ENCODE results near the gene MTHFD2.
"Not testable (repeated sequence)": the region's sequence is repeated elsewhere in the genome, so short reads cannot be mapped to it uniquely, and the experiment has no call there.

MTHFD2 gene

GRCh38 chr2:74198461-74199274 lies at the start of gene MTHFD2:
Gene MTHFD2, plus strand, starts transcription at chr2:74198615. Its CDS starts 27 bp downstream, at chr2:74198642.
- DNase-seq, result peak; percentile 98

DNA sequence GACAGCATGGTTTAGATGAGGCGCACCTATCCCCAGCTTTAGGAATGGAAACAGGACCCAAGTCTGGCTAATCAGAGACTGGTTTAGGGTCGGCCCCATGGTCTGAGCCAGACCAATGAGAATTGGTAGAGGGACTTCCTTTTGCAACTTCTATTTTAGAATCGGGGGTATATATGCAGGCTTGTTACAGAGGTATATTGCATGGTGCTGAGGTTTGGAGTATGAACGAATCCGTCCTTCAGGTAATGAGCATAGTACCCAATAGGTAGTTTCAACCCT lies 49.2 kb upstream of the MTHFD2 start:
- no peak for DNase-seq

GRCh38 chr2:74149570-74150319 lies 48.7 kb upstream of the MTHFD2 start:
- no peak for DNase-seq

- DNase-seq, result no peak
Measured at GRCh38 chr2:74152954-74153353, 45.5 kb upstream of the MTHFD2 start.

- DNase-seq, result no peak
Measured at GRCh38 chr2:74155830-74156229, 42.6 kb upstream of the MTHFD2 start.

DNA sequence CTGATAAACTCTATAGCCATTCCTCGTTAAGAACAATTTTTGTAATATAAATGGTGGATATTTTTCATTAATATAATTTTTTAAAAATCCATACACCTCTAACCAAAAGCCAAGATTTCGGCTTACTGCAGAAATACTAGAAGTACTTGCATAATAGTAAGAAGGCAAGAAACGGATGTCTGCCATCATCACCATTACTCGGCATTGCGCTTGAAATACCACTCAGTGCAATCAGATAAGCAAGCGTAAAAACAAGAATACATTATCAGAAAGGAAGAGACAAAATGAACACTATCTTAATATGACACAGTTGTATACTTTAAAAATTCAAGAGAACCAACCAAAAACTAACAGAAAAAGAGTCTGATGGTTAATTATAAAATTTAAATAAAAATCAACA lies 35.5 kb upstream of the MTHFD2 start:
- no peak for DNase-seq

GRCh38 chr2:74164761-74165160 lies 33.7 kb upstream of the MTHFD2 start:
- no peak for DNase-seq

DNA sequence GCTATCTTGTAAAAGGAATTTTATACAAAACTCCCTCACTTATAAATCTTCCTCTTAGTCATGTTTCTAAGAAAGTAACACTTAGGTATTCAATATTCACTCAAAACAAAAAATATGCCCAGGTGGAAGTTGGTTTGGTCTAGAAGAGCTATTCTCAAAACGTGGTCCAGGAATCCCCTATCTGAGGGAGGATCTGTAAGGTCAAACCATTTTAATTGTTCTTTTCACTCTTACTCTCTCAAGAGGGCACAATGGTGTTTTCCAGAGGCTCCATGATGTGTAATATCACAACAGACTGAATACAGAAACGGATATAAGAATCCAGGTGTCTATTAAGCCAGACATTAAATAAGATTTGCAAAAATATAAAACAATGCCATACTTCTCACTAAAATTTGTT lies 29.7 kb upstream of the MTHFD2 start:
- DNase-seq, result no peak

DNA sequence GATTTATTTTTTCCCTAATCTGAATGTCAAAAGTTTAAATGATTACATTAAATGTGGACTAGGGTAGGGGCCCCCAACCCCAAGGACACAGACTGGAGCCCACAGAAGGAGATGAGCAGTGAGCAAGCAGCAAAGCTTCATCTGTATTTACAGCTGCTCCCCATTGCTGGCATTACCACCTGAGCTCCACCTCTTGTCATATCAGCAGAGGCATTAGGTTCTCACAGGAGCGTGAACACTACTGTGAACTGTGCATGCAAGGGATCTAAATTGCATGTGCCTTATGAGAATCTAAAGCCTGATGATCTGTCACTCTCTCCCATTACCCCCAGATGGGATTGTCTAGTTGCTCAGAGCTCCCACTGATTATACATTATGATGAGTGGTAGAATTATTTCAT lies 23.5 kb upstream of the MTHFD2 start:
- no peak for DNase-seq

DNA sequence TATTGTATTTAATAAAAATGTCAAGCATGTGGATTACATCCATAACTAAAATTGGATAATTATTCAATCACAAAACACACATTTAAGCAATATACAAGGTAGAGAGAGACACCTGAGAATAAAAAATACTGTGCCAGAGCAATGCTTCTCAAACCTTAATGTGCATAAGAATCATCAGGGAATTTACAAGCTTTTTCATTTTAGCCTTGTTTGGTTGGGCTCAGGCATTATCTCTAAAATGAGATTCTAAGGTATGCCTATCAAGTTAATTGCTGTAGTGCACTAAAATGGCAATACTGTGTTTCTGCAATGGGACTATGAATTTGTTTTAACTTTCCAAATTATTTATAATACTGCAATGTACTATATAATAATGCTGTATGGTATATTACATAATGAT lies 20.7 kb upstream of the MTHFD2 start:
- no peak for DNase-seq

GRCh38 chr2:74178211-74179062 lies 20.0 kb upstream of the MTHFD2 start, which contains the start of gene MOB1A:
Gene MOB1A, minus strand, starts transcription at chr2:74178879. Its CDS starts 205 bp downstream, at chr2:74178674.
- peak; percentile 96 for DNase-seq

GRCh38 chr2:74179063-74179865 lies 19.2 kb upstream of the MTHFD2 start:
- no peak for DNase-seq

GRCh38 chr2:74181739-74182138 lies 16.7 kb upstream of the MTHFD2 start:
- no peak for DNase-seq

DNA sequence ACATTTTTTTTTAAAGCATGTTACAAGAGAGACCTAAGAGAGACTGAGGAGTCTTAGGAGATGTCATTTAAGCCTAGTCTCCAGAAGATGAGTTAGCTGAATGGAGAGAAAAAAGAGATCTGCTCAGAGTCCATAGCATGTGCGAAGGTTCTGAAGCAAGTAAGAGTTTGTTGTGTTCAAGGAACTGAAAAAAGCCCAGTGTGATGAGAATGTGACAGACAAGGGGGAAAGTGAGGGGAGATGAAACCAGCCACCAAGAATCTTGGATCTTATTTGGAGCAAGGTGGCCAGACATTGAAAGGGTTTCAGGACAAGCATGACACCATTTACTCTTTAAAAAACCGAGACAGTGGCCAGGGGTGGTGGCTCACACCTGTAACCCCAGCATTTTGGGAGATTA lies 14.5 kb upstream of the MTHFD2 start:
- DNase-seq, result no peak

- DNase-seq, result no peak
Measured at GRCh38 chr2:74186038-74186437, 12.4 kb upstream of the MTHFD2 start.

GRCh38 chr2:74186706-74187105 lies 11.7 kb upstream of the MTHFD2 start:
- not testable (repeated sequence) for DNase-seq

- DNase-seq, result peak; percentile 57
Measured at GRCh38 chr2:74188018-74188601, 10.3 kb upstream of the MTHFD2 start.

- no peak for DNase-seq
Measured at GRCh38 chr2:74188696-74189095, 9.7 kb upstream of the MTHFD2 start.

GRCh38 chr2:74191596-74192380 lies 6.6 kb upstream of the MTHFD2 start:
- no peak for DNase-seq

DNA sequence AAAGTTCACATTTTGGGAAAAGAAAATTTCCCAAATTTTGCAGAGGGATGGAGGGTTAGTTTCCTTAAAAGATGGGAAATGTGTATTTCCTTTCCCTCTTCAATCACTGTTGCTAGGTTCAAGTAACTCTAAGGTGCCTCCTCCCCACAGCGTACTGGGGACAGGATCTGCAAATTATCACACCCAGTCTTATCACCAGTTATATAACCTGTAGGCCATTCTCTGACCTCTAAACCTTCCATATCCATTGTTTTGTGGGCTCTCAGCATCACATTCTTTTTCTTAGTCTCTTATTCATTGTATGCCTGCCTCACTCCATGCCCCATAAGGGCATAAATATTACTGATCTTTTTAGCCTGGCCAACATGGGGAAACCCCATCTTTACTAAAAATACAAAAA lies 3.6 kb upstream of the MTHFD2 start:
- no peak for DNase-seq

DNA sequence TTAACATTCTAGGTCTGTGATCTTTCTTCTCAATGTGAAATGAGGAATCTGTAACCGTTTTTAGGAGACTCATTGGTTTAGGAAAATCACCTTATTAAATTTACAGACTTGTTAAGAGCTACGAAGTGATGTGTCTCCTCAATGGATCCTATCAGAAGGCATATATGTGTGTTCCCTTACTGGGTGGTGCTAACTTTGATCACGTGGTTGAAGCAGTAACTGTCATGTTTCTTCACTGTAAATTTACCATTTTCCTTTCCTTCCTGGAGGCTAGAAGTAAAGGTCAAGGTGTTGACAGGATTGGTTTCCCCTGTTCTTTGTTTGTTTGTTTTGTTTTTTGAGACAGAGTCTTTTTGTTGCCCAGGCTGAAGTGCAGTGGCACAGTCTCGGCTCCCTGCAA lies 1.4 kb upstream of the MTHFD2 start:
- DNase-seq, result no peak
